ENCODE measurements around the gene ACTN1.

Gene ACTN1

DNA sequence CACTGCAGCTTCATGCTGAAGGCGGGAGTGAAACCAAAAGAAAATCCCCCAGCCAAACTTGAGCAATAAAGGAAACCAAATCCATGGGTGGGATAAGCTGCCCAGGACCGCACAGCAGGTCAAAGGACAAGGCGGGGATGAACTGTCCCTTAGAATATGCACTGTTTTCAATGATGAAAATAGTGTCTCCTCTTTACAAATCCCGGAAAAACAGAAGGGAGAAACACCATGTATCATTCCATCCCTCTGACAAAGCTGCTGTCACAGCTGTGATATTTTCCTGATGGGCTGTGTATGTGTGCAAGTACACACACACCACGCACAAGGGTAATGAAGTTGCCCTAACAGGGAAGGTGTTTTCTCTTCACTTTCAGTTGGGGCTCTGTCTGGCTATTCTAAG, 70.3 kb downstream of the ACTN1 start:
- DNase-seq = no peak

GRCh38 chr14:68908201-68908600, 70.9 kb downstream of the ACTN1 start:
- no peak for DNase-seq

- DNase-seq = no peak
Observed at GRCh38 chr14:68906439-68906838, 72.7 kb downstream of the ACTN1 start.

GRCh38 chr14:68905107-68905895, 73.8 kb downstream of the ACTN1 start:
- DNase-seq = no peak

GRCh38 chr14:68902357-68902756, 76.7 kb downstream of the ACTN1 start:
- DNase-seq = no peak

GRCh38 chr14:68899033-68899603, 80.0 kb downstream of the ACTN1 start:
- no peak for DNase-seq

GRCh38 chr14:68898248-68899032, 80.7 kb downstream of the ACTN1 start:
- no peak for DNase-seq

DNA sequence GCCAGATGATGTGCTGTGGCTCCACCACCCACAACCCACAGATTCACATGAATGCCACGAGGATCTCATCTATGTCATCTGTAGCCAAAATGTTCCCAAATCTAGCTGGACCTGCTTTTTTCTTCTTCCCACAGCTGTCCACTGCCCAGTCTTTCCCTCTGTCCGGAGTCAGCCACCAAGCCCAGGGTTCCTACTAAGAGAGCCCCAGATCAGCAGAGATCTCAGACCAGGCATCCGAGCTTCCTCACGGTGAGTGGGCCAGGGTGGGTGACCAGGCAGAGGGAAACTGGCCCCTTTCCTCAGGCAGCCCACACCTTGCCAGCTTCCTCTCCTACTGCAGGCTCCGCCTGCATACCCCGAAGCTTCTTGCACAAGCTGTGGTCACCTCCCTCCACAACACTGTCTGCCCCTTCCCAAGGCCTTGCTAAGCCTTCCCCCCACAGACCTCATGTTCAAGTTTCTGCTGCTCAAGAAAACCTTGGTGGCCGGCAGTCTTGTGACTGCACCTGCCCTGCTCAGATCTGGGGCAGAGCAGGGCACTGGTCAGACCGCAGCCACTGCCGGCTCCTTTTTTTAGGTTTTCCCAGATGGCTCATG, 81.4 kb downstream of the ACTN1 start:
- DNase-seq = no peak

- DNase-seq = no peak
Observed at GRCh38 chr14:68896132-68896531, 83.0 kb downstream of the ACTN1 start.

DNA sequence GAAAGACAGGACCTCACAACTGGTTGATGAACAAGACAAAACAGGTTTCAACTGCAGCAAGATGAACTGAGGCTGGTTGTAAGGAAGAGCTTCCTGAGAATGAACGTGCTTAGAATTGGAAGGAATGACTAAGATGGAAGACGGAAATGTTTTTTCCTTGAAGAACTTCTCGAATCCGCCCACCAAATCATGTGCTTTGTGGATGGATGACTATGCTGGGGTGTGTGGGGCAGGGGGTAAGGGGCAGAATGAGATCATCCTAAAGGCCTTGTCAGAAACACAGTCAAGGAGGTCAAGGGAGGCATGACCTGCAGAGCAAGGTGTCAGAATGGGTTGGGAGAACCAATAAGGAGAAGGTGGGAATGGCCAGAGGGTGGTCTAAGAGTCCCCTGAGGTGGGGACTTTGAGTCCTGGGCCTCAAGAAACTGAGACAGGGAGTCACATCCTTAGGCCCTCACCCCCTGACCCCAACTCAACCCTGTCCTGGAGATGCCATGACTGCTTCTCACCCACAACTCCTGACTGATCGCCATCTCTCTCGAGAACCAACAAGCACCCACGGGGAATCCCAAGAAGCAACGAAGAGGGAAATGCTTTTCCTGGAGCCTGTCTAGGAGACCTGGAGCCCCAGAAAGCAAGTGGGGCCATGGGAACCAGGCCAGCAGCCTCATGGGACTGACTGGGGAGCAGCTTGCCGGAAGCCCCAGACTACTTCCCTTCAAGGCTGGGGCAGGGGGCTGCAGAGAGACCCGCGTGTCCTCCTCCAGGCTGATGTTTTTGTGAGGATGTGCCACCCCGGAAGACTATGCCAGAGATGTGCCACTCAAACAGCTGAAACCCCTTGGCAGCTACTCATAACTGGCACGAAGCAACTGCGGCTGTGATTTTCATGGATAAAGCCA, 84.0 kb downstream of the ACTN1 start:
- no peak for DNase-seq

DNA sequence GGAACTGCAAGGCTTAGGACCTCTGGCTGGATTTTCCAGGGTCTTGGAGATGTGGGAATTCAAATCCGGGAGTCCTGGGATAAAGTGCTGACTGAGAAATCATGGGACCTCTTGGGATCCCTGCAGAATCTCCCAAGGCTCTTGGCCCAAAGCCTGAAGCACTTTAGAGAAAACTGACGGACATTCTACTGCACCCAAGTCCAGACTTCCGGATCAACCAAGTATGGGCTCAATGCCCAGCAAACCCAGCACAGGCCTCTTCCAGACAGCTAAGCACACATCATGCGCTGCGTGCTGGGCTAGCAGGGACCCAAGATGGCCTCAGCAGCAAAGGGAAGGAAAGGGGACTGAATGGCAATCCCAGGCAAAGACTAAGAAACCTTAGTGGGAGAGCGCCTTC, 85.0 kb downstream of the ACTN1 start:
- no peak for DNase-seq

GRCh38 chr14:68893566-68893965, 85.5 kb downstream of the ACTN1 start:
- no peak for DNase-seq

GRCh38 chr14:68892961-68893360, 86.1 kb downstream of the ACTN1 start:
- no peak for DNase-seq

DNA sequence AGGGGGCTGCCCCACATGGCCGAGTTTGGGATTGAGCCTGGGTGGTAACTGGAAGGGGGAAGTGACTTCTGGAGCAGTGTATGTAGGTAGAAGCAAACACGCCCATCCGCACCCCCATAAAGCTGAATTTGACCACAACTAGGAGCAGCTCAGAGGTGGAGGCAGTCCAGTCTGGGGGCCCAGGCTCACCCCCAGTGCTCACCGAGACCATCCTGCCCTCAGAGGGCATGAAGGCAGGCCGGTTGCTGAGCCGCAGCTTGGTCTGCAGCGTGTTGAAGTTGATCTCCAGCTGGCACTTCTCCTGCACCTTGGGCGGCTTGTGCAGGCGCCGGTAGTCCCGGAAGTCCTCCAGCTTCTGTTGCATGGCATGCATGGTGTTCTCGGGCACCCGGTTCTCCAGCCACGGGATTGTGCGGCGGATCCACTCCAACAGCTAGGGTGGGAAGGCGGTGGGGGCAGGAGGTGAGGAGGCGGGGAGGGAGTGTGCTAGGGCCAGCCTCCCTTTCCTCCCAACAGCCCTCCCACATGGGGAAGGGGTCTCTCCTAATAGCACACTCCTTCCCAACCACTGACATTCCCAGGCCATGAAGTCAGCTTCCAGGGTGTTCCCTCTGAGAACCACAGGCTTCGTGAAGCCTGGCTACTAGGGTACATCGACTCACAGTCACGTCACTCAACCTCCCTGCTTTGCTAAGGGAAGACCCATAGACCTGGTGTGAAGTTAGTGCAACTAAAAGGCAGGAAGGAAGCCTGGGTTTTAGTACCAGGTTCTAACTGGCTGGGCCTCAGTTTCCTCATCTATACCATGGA, 87.0 kb downstream of the ACTN1 start:
- DNase-seq = no peak

DNA sequence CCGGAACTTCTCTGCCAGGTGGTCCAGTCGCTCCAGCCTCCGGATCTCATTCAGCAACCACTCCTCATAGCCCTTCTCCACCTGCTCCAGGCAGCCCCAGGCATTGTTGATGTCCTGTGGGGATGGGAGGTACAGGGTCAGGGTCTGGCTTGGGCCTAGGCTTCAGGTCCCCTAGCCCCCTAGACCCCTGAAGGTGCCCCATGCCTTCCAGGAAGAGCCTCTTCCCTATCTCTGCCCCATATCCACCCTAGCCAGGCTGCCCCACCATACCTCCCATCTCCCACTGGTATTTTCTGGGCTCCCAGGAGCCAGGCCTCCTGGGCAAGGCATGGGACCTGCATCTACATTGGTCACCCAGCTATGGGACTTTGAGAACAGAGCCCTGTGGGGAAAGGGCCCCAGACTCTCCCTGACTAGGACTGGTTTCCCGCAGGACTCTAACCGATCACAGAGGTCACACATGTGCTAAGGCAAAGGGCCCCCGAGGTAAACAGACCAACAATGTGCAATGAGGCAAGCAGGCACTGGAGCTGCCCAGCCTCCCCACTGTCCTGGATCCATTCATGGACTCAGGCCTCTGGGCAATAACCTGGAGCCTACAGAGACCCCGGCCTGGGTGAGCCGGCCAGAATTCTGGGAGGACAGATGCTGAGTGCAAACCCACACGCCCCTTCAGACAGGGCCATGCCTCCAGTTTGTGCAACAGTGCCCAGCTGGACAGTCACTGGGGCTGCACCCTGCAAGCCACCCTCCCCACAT, 88.8 kb downstream of the ACTN1 start:
- no peak for DNase-seq

GRCh38 chr14:68888883-68889282, 90.2 kb downstream of the ACTN1 start:
- DNase-seq = no peak

GRCh38 chr14:68888025-68888850, 90.9 kb downstream of the ACTN1 start:
- no peak for DNase-seq

DNA sequence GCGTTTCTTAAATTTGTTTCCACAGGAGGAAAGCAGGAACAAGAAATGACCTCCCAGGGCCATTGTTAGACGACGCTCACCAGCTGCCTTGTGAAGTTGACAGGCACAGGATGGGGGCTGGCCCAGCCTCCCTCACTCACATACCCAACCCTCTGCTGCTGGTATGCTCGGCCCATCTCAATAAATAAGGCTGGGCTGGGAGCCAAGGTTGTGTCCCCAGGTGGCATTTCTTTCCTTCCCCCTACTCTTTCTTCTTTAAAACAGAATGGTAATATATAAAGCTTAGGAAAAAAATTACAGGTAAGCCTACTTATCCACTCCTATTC, 93.0 kb downstream of the ACTN1 start:
- DNase-seq = no peak

GRCh38 chr14:68885226-68886108, 93.6 kb downstream of the ACTN1 start:
- no peak for DNase-seq

Measured in DMS79 treated with DMSO at 0.1 percent for 48 hours (cell line).